Cortex of kidney (tissue), 1 donor: ENCODE data around the gene SRR.
"Not testable (repeated sequence)": the region's sequence is repeated elsewhere in the genome, so short reads cannot be mapped to it uniquely, and the experiment has no call there.

ENCODE experiments used
- DNase-seq: peaks from one replicate; lab custom pipeline; 2025; lab: John Stamatoyannopoulos, UW

Gene SRR

GRCh38 chr17:2303204-2304188 is at the start of gene SRR, which contains the start of gene SMG6:
TSS of gene SRR (plus strand) at chr17:2303950. CDS start at chr17:2315561, 11,611 bp downstream.
TSS of gene SMG6 (minus strand) at chr17:2303785. CDS start at chr17:2303720, 65 bp downstream.
- peak; percentile 81 for DNase-seq

GRCh38 chr17:2258830-2259229 is 44.9 kb upstream of the SRR start:
- DNase-seq, result not testable (repeated sequence)

- no peak for DNase-seq
Observed at GRCh38 chr17:2259769-2260536, 43.8 kb upstream of the SRR start.

GRCh38 chr17:2262135-2262587 is 41.6 kb upstream of the SRR start:
- DNase-seq, result no peak

- no peak for DNase-seq
Observed at GRCh38 chr17:2263183-2264066, 40.3 kb upstream of the SRR start.

- DNase-seq, result no peak
Observed at GRCh38 chr17:2264067-2264860, 39.5 kb upstream of the SRR start.

GRCh38 chr17:2265166-2265565 is 38.6 kb upstream of the SRR start:
- not testable (repeated sequence) for DNase-seq

- no peak for DNase-seq
Observed at GRCh38 chr17:2266045-2266864, 37.5 kb upstream of the SRR start.

GRCh38 chr17:2266865-2267228 is 36.9 kb upstream of the SRR start:
- DNase-seq, result no peak

- no peak for DNase-seq
Observed at GRCh38 chr17:2267354-2267753, 36.4 kb upstream of the SRR start.

- no peak for DNase-seq
Observed at GRCh38 chr17:2271985-2272702, 31.6 kb upstream of the SRR start.

- no peak for DNase-seq
Observed at GRCh38 chr17:2274414-2274813, 29.3 kb upstream of the SRR start.

- no peak for DNase-seq
Observed at GRCh38 chr17:2275722-2276121, 28.0 kb upstream of the SRR start.

- DNase-seq, result no peak
Observed at GRCh38 chr17:2277429-2278170, 26.1 kb upstream of the SRR start.

GRCh38 chr17:2279707-2280106 is 24.0 kb upstream of the SRR start:
- DNase-seq, result no peak

- DNase-seq, result no peak
Observed at GRCh38 chr17:2282297-2282873, 21.4 kb upstream of the SRR start.

- no peak for DNase-seq
Observed at GRCh38 chr17:2283302-2283701, 20.4 kb upstream of the SRR start.

GRCh38 chr17:2289878-2290478 is 13.8 kb upstream of the SRR start:
- DNase-seq, result no peak
